ENCODE measurements around the gene TFAP2A. TPM values are rescaled to one million over a fixed set of nuclear protein-coding genes. Genes with fewer than 3 reads are reported as not detected.

TFAP2A gene
- total RNA-seq, 1 experiment from 2014 or later: 0.42 TPM

- 0 out of 2 replicates have a peak, but pooled peaks have one; percentile 41 for TF ChIP-seq USF2 (CRISPR knock-in tag; IDR thresholded peaks at IDR 0.05)
- peak; percentile 27; the same call in 1 of the 2 replicates for TF ChIP-seq MAX (CRISPR knock-in tag; IDR thresholded peaks at IDR 0.05)
- TF ChIP-seq ATF6 (CRISPR knock-in tag; IDR thresholded peaks at IDR 0.05): no peak
- no peak for TF ChIP-seq ZNF423 (CRISPR knock-in tag; IDR thresholded peaks at IDR 0.05)
These were observed 10.6 kb downstream of the TFAP2A start (continued) for GRCh38 chr6:10404107-10404798.

- H3K4me1 Mint-ChIP-seq: peaks cover 87% of the 10 kb centered on the region
- ATAC-seq: peak; percentile 1; the same call in 1 of the 2 replicates
- ChIA-PET CTCF (interaction anchor here (1.0 to 2.6 kb wide), 7 partner anchors 8 to 155 kb away, joined by 4 to 30 read pairs (median 5); partner anchors contain the start of gene TFAP2A), POLR2A (interaction anchor here (0.9 kb wide), 1 partner anchor 9 kb away, joined by 4 read pairs; no protein-coding TSS in a partner anchor)
- H3K36me3 Mint-ChIP-seq: no peaks in the 10 kb centered on the region
- H3K9me3 Mint-ChIP-seq: no peaks in the 10 kb centered on the region
- DNase-seq (ENCODE audit: low spot score): no peak
- TF ChIP-seq ZNF317 (CRISPR knock-in tag; IDR thresholded peaks at IDR 0.05; ENCODE audit: borderline replicate concordance, low read depth): no peak
- TF ChIP-seq CREM (CRISPR knock-in tag; IDR thresholded peaks at IDR 0.05): 0 out of 2 replicates have a peak, but pooled peaks have one; percentile 9
- TF ChIP-seq AR (CRISPR knock-in tag; IDR thresholded peaks at IDR 0.05): no peak
- no peak for TF ChIP-seq JUN (CRISPR knock-in tag; IDR thresholded peaks at IDR 0.05)
- no peak for TF ChIP-seq ZNF121 (CRISPR knock-in tag; IDR thresholded peaks at IDR 0.05)
- no peak for TF ChIP-seq ZSCAN18 (CRISPR knock-in tag; IDR thresholded peaks at IDR 0.05)
- H3K4me3 Mint-ChIP-seq: peak overlapping the region; percentile 71
- 0 out of 2 replicates have a peak overlapping the region, but pooled peaks have one; percentile 59 for H3K27ac Mint-ChIP-seq
- H3K27me3 Mint-ChIP-seq (ENCODE audit: low read depth): peaks cover 92% of the 10 kb centered on the region
These were observed 11.3 kb downstream of the TFAP2A start for GRCh38 chr6:10403385-10404106.

- Mint-ChIP-seq H3K27ac (no peak overlapping the region), H3K4me3 (peak overlapping the region; percentile 71), H3K27me3 (ENCODE audit: low read depth) (peaks cover 92% of the 10 kb centered on the region), H3K4me1 (peaks cover 86% of the 10 kb centered on the region), H3K9me3 (no peaks in the 10 kb centered on the region), H3K36me3 (no peaks in the 10 kb centered on the region)
- CTCF ChIA-PET: no interaction called here
- ATAC-seq: no peak
- no peak for DNase-seq (ENCODE audit: low spot score)
- POLR2A ChIA-PET: no interaction called here
- TF ChIP-seq STAT6 (CRISPR knock-in tag; conservative IDR thresholded peaks at IDR 0.05; ENCODE audit: low read depth): no peak
- TF ChIP-seq ZNF121 (CRISPR knock-in tag; IDR thresholded peaks at IDR 0.05): no peak
- no peak for TF ChIP-seq PRRX2 (CRISPR knock-in tag; IDR thresholded peaks at IDR 0.05)
- no peak for TF ChIP-seq E2F5 (CRISPR knock-in tag; IDR thresholded peaks at IDR 0.05)
These were observed 12.1 kb downstream of the TFAP2A start for GRCh38 chr6:10402648-10403311.

Measured in WTC11 (cell line).